ENCODE measurements around the gene RRM1.
"Not testable (repeated sequence)": the region's sequence is repeated elsewhere in the genome, so short reads cannot be mapped to it uniquely, and the experiment has no call there.

RRM1 gene

GRCh38 chr11:4094348-4095291, at the start of gene RRM1:
Gene RRM1, plus strand, starts transcription at chr11:4094799. Its CDS starts 214 bp downstream, at chr11:4095013.
- peak; percentile 97 for DNase-seq

- no peak for DNase-seq
These were observed 49.5 kb upstream of the RRM1 start for GRCh38 chr11:4044976-4045646.

GRCh38 chr11:4048340-4048739, 46.3 kb upstream of the RRM1 start:
- DNase-seq: no peak

GRCh38 chr11:4049006-4049405, 45.6 kb upstream of the RRM1 start:
- DNase-seq: no peak

GRCh38 chr11:4050138-4050537, 44.5 kb upstream of the RRM1 start:
- no peak for DNase-seq

- DNase-seq: not testable (repeated sequence)
These were observed 41.4 kb upstream of the RRM1 start for GRCh38 chr11:4053200-4053599.

- no peak for DNase-seq
These were observed 40.0 kb upstream of the RRM1 start for GRCh38 chr11:4054643-4055042.

- no peak for DNase-seq
These were observed 35.2 kb upstream of the RRM1 start for GRCh38 chr11:4059424-4059823.

- no peak for DNase-seq
These were observed 34.2 kb upstream of the RRM1 start for GRCh38 chr11:4060182-4060923.

GRCh38 chr11:4061700-4062099, 32.9 kb upstream of the RRM1 start:
- DNase-seq: no peak

GRCh38 chr11:4063348-4063747, 31.3 kb upstream of the RRM1 start:
- DNase-seq: no peak

GRCh38 chr11:4064278-4064955, 30.2 kb upstream of the RRM1 start:
- DNase-seq: no peak

GRCh38 chr11:4065086-4065485, 29.5 kb upstream of the RRM1 start:
- DNase-seq: no peak

GRCh38 chr11:4065601-4066377, 28.8 kb upstream of the RRM1 start:
- DNase-seq: no peak

GRCh38 chr11:4066910-4067309, 27.7 kb upstream of the RRM1 start:
- DNase-seq: no peak

- no peak for DNase-seq
These were observed 25.6 kb upstream of the RRM1 start for GRCh38 chr11:4068962-4069361.

- no peak for DNase-seq
These were observed 23.3 kb upstream of the RRM1 start for GRCh38 chr11:4071325-4071724.

GRCh38 chr11:4071914-4072313, 22.7 kb upstream of the RRM1 start:
- DNase-seq: no peak

GRCh38 chr11:4072668-4073285, 21.8 kb upstream of the RRM1 start:
- DNase-seq: peak; percentile 71

- no peak for DNase-seq
These were observed 20.3 kb upstream of the RRM1 start for GRCh38 chr11:4074266-4074665.

- DNase-seq: no peak
These were observed 17.8 kb upstream of the RRM1 start for GRCh38 chr11:4076774-4077173.

GRCh38 chr11:4083198-4083597, 11.4 kb upstream of the RRM1 start:
- no peak for DNase-seq

Data from HCEC 1CT (cell line).